HG03575 (cell line): ENCODE measurements around the gene CHCT1.
"Not testable (repeated sequence)": the region's sequence is repeated elsewhere in the genome, so short reads cannot be mapped to it uniquely, and the experiment has no call there.

Experiments
- ATAC-seq: cut with Tn5 transposase; IDR thresholded peaks from one replicate; pipeline ENCODE4 v1.9.1; 2021; ENCODE audit not compliant: unreplicated experiment, insufficient number of reproducible peaks, low FRiP score; ENCODE audit errors: extremely low read depth

The CHCT1 gene

DNA sequence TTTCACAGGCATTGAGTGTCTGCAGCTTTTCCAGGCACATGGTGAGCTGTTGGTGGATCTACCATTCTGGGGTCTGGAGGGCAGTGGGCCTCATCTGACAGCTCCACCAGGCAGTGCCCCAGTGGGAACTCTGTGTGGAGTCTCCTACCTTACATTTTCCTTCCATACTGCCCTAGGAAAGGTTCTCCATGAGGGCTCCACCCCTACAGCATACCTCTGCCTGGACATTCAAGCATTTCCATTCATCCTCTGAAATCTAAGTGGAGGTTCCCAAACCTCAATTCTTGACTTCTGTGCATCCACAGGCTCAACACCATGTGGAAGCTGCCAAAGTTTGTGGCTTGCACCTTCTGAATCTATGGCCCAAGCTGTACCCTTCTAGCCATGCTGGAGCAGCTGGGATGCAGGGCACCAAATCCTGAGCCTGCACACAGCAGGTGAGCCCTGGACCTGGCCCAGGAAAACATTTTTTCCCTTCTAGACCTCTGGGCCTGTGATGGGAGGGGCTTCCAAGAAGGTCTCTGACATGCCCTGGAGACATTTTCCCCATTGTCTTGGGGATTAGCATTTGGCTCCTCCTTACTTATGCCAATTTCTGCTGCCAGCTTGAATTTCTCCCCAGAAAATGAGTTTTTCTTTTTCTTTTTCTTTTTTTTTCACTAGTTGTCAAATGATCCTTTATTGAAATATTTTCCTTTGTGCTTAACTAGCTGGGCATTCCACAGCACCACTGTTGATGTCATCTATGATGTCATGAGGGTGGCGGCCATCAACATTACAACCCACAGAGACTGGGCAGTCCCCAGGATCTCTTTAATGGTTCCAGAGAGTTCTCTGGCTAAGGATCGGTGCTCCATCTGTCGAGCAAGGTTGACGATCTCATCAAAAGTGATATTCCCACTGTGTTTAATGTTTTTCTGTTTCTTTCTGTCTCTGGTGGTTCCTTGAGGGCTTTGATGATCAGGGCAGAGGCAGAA lies 11.0 kb downstream of the CHCT1 start:
- not testable (repeated sequence) for ATAC-seq

DNA sequence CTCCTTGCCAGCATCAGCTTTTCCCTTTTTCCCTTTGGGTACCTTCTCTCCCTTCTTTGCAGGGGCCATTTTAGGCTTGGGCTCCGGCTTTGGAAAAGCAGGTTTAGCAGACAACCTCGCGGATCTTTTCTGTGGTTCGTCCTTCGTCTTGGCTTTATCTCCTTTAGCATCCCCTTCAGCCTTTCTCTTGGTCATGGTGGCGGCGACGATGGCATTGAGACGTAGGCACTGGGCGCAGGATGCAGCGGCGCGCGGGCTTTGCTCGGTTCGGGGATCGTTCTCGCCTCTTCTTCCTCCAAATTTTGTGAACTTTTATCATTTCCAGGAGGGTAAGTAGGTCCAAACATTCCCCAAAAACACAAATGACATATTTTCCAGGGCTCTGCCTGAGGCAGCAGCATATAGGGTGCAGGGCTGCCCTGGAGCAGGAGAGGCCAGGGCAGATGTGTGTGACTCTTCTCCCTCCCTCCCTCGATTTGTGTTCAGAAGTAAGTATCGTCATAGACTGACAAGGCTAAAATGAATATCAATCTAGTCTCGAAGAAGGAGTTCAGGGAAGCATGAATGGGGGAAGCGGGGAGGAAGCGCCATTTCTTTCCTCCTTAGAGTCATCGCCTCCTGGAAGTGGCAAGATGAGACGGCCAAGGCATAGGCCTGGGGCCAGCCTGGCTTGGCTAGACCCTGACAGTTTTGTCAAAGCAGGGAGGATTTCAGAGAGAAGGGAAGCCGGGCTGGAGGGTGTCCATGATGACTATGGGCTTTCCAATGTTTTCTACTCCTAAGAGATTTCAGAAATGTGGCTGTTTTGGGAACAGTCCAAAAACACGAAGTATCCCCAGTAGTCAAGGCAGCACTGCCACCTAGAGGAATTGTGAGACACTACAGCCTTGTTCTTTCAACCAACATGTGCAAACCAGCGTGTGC lies 13.2 kb downstream of the CHCT1 start:
- no peak for ATAC-seq

GRCh38 chr17:60436676-60437075 lies 14.4 kb downstream of the CHCT1 start:
- ATAC-seq = no peak

DNA sequence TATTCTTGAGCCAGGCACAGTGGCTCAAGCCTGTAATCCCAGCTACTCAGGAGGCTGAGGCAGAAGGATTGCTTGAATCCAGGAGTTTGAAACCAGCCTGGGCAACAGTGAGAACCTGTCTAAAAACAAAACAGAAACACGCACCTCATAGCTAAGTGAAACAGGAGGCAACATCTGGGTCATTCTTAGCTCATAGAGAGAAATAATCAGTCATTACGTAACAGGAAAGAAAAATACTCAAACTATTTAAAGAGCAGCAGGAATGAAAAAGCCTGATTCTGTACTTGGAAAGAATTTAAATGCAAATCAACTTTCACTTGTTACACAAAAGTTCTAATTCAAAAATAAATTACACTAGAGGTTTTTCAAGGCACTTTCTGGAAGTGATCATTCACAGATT lies 17.2 kb downstream of the CHCT1 start:
- ATAC-seq = no peak

DNA sequence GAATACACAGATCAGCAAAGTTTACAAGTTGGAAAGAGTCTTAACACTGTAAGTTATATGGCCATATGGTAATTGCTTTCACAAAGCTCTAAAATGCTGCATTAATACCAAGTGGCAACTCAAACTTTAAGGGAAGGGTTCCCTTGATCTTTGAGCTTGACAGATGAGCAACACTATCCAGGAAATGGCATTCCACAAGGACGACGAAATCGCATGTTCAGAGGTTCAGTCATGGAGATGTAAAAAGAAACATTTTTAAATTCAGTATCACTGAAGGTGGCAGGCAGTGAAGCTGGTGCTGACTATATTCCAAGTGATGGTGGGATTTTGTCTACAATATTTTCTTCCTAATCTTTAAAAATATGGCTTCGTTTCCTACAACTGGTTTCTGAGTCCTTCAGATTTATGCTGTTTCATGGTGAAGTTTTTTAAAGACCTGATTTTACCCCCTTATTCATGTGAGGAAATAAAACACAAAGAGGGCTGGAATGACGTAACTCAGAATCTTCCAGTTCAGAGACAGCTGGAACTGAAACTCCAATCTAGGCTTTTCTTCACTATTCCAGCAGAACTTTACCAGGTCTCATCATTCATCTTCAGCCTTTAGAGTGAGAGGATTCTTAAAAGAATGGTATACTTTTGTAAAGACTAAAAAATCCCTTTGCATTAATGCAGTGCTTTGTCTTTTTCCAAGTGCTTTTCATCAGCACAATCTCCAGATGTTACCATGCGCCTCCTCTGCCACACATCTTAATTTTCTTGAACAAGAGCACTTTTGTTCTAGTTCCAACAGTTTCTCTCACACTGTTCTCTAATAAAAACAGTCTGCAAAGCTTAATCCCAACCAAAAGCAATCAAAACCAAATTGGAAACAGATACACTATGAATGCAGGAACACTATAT lies 20.2 kb downstream of the CHCT1 start:
- ATAC-seq = no peak

DNA sequence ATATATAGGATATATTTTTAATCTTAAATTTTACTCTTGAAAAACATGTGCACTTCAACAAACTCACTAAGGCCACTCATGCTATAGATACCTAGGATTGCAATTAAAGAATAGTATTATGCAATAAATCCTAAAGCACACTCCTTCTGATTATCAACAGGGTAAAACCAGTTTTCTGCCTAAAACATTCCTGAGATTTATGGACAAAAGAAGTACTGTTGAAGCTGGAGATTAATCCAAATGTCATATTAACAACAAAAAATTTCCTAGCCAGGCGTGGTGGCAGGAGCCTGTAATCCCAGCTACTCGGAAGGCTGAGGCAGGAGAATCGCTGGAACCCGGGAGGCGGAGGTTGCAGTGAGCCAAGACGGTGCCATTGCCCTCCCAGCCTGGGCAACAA lies 21.4 kb downstream of the CHCT1 start:
- ATAC-seq = no peak

GRCh38 chr17:60445144-60445543 lies 22.9 kb downstream of the CHCT1 start:
- no peak for ATAC-seq

DNA sequence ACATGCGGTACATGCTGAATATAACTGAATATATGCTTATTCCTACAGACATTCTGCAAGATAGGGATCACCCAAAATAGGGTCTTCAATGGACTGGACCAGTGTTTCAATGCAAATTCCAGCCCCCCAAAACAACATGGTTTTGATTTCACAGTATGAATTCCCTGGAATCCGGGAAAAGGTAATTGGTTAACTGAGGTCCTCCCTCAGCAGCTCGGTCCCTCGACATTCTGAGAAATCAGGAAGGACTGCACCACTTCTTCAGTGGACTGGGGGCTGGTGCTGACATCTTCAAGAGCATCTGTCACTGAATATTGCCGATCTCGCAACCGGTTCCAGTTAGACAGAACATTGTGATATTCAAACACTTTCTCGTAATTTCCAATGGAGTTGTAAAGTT lies 25.1 kb downstream of the CHCT1 start:
- ATAC-seq = no peak

- ATAC-seq = no peak
Observed at GRCh38 chr17:60451071-60451470, 28.8 kb downstream of the CHCT1 start.

DNA sequence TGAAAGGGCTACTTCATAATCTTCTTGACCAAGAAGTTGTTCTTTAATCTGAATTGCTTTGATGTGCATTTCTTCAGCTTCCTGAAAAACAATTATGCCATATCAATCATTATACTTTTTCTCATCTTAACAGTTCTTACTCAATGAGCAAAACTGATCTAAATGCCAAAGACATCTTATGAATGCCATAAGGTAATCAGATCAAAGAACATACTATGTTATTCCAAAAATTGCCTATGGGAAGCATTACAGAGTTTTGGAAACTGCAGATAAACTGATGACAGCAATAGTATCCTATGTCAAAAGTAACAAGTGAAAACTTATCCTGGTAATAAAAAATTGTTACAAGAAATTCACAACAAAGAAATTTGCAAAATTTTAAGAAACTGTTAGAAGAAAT lies 29.7 kb downstream of the CHCT1 start:
- ATAC-seq = no peak

GRCh38 chr17:60455378-60455777 lies 33.1 kb downstream of the CHCT1 start:
- ATAC-seq = no peak

DNA sequence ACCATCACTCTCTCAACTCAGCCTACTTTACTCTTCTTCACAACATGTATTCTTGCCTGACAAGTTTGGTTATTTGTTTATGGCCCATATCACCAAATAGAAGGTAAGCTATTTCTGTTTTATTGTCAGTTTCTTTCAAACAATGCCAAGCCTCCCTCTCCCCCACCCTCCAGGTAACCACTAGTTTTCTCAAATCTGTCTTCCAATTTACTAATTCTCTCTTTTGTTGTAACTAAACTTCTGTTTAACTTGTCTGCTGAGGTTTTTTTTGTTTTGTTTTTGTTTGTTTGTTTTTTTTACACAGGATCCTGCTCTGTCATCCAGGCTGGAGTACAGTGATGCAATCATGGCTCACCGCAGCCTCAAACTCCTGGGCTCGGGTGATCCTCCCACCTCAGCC lies 34.9 kb downstream of the CHCT1 start:
- ATAC-seq = no peak

DNA sequence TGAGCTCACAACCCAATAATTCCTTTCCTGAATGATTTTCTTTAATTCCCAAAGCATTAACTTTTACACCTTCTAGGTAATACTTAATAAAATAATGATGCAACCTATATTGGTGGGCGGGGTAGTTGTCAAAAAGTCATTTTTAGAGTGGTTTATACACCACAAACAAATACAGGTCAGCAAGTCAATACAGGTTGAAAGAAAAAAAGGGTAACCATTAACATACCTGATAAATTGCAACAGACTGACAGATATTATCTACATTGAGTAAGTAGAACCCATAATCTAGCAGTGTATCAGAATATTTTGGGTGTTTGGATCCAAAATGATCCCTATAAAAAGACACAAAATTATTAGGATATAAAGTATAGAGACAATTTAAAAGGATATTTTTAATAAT lies 39.3 kb downstream of the CHCT1 start:
- no peak for ATAC-seq

DNA sequence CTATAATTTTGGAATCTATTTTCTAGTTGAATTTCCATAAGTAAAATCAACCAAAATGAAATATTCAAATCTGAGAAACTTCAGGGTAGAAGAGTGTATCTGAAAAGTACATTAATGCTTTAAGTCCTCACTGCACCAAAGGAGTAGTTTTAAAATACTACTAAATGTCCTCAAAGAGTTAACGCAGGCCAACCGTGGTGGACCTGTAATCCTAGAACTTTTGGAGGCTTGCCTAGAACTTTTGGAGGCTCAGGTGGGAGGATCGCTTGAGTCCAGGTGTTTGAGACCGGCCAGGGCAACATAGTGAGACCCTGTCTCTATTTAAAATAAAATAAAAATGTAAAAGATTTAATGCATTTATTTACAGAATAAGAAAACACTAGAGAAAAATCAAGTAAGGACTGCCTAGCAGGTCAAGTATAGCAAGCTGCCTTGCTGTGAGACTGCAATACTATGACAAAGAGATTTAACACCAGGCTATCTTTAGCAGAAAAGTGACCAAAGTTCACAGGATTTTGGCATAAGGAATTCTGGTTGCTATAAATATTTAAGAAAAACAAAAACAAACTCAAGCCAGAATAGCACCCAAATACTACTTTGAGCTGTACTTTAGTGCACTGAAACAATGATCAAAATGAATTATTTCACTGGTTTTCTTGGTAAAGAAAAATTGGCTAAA lies 41.0 kb downstream of the CHCT1 start:
- no peak for ATAC-seq

GRCh38 chr17:60464343-60464742 lies 42.1 kb downstream of the CHCT1 start:
- no peak for ATAC-seq

DNA sequence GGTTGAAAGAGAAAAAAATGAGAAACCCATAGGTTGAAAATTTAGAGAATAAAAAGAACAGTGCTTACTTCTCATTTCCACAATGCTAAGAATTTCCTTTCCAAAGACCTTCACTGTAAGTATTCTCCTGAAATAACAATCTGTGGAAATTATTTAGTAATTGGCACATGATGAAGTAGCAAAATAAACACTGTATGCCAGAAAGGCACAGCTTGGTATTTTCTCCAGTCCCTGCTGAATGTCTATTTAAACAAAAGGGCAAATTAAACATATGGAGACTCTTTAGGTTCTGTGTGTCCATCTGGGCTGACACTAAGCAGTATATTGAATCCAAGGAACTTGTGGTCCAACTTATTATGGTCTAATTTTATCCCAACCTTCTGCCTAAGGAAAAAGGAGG lies 46.1 kb downstream of the CHCT1 start:
- no peak for ATAC-seq

- no peak for ATAC-seq
Observed at GRCh38 chr17:60471451-60471850, 49.2 kb downstream of the CHCT1 start.

DNA sequence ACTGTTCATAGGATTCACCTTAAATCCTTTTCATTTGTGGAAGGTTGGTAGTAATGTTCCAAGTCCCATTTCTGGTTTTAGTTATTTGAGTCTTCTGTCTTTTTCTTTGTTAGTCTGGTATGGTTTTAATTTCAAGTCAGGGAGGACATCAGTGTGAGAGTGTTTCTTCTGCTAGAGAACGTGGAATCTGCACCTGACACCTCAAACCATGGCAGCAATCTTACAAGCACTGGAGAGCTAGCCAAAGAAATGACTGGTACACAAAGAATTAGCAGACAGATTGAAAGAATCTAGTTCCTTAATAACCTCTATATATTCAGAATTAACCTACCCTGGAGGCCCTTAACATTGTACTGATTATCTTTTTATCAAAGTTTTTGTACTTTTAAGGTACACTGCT lies 50.2 kb downstream of the CHCT1 start:
- ATAC-seq = no peak
